ENCODE data around the gene AP1G2. TPM values are rescaled to one million over a fixed set of nuclear protein-coding genes. Genes with fewer than 3 reads are reported as not detected.

Gene AP1G2
- total RNA-seq, 1 experiment from 2014 or later: 155 TPM

DNA sequence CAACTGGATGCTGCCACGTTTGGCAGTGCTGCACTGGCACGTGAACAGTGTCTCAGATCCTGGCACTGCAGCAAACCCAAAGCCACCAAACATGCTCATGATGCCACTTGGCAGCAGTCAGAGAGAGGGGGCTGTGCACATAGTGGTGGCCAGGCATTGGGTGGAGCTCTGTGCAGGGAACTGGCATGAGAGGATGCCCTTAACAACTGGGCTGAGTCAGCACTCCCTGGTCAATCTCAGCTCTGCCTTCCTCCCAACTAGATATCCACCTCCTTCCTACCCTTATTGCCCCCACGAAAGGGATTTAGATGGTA, 53.0 kb downstream of the AP1G2 start:
- ATAC-seq: no peak

DNA sequence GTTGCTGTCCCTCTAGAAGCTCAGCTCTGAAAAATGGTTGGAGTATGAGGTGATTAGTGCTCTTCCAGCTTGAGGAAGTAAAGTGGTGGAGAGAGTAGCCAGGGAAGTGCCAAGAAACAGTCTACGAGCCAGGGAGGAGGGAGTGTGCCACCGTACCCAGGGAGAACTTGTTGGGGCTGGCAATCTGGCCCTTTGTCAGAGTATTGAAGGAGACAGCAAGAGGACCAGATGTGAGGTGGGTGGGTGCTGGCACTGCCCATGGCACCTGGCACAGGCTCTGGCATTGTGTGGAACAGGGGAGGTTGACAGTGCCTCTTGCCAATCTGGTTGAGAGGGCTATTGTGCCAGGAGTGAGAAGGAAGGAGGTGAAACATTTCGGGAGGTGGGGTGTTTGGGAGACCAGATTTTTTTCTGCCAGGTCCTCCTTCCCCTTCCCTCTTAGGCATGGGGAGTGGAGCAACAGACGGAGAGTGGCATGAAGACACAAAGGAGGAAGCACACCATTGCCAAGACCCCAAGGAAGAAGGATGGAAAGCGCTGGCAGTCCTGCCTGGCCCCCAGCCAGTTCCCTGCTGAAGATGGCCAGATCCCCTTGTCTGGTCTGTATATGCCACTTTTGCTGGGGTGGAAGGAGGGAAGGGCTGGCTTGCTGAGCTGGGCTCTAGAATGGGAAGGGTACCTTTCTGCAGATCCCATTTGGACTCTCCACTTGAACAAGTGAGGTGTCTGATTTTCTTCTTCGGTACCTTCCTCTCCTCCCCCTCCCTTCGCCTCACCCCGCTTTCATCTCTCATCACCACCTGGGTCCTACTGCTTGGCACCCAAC, 53.6 kb downstream of the AP1G2 start:
- ATAC-seq (no peak), DNase-seq (ENCODE audit: low read depth, low spot score) (no peak)
- no TSS peak for BruUV-seq (replicated peaks)
- no peaks in the 10 kb centered on the region for H3K27me3 ChIP-seq (ENCODE audit: insufficient read depth, low read length)
- H3K4me2 ChIP-seq (ENCODE audit: low read length): no peak overlapping the region
- H2AFZ ChIP-seq (ENCODE audit: low read depth, low read length, poor library complexity, severe bottlenecking): no peak overlapping the region
- no peaks in the 10 kb centered on the region for H4K20me1 ChIP-seq (ENCODE audit: insufficient read depth)
- H3K9ac ChIP-seq (ENCODE audit: low read length): no peak overlapping the region
- H3K36me3 ChIP-seq (ENCODE audit: control insufficient read depth in 1 of 2, insufficient read depth in 2 of 2, low read length in 2 of 2): no peaks in the 10 kb centered on the region
- no peaks in the 10 kb centered on the region for H3K4me1 ChIP-seq (ENCODE audit: control insufficient read depth in 1 of 2, insufficient read depth in 2 of 2, low read length in 2 of 2)
- ChIA-PET CTCF (no interaction called here), RAD21 (ENCODE audit: low non-redundant PET in 1 of 2, low total read pairs in 2 of 2, uncharacterized antibody in 2 of 2, unreplicated experiment in 2 of 2) (no interaction called here), POLR2A (no interaction called here)
- no peak overlapping the region for H3K27ac ChIP-seq (ENCODE audit: low read depth, low read length)
- no peaks in the 10 kb centered on the region for H3K9me2 ChIP-seq (ENCODE audit: insufficient read depth)
- H3K79me2 ChIP-seq (ENCODE audit: insufficient read depth, low read length): no peaks in the 10 kb centered on the region
- no peaks in the 10 kb centered on the region for H3K9me3 ChIP-seq (ENCODE audit: control insufficient read depth in 1 of 2, insufficient read depth in 1 of 2, low read depth in 1 of 2, low read length in 2 of 2)
- intact Hi-C loops (cut with micrococcal nuclease): no loop called here
- H3K4me3 ChIP-seq (replicated peaks in 1 of 2; ENCODE audit: low read depth in 1 of 2, low read length in 2 of 2): no peak overlapping the region
- TF ChIP-seq, protein P1, sequence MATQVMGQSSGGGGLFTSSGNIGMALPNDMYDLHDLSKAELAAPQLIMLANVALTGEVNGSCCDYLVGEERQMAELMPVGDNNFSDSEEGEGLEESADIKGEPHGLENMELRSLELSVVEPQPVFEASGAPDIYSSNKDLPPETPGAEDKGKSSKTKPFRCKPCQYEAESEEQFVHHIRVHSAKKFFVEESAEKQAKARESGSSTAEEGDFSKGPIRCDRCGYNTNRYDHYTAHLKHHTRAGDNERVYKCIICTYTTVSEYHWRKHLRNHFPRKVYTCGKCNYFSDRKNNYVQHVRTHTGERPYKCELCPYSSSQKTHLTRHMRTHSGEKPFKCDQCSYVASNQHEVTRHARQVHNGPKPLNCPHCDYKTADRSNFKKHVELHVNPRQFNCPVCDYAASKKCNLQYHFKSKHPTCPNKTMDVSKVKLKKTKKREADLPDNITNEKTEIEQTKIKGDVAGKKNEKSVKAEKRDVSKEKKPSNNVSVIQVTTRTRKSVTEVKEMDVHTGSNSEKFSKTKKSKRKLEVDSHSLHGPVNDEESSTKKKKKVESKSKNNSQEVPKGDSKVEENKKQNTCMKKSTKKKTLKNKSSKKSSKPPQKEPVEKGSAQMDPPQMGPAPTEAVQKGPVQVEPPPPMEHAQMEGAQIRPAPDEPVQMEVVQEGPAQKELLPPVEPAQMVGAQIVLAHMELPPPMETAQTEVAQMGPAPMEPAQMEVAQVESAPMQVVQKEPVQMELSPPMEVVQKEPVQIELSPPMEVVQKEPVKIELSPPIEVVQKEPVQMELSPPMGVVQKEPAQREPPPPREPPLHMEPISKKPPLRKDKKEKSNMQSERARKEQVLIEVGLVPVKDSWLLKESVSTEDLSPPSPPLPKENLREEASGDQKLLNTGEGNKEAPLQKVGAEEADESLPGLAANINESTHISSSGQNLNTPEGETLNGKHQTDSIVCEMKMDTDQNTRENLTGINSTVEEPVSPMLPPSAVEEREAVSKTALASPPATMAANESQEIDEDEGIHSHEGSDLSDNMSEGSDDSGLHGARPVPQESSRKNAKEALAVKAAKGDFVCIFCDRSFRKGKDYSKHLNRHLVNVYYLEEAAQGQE (IDR thresholded peaks at IDR 0.05; ENCODE audit: low read depth): no peak
- no peak for TF ChIP-seq ELF1 (IDR thresholded peaks at IDR 0.05; ENCODE audit: borderline replicate concordance, low read depth)
- TF ChIP-seq POLR2AphosphoS5 (IDR thresholded peaks at IDR 0.05; ENCODE audit: low read depth, low read length): no peak
- TF ChIP-seq EGR1 (IDR thresholded peaks at IDR 0.05; ENCODE audit: low read depth): no peak
- TF ChIP-seq ZFX (IDR thresholded peaks at IDR 0.05): no peak
- TF ChIP-seq POLR2A (IDR thresholded peaks at IDR 0.05; ENCODE audit: borderline replicate concordance, extremely low read depth, insufficient read depth, insufficient read length): no peak
- TF ChIP-seq, protein P2, sequence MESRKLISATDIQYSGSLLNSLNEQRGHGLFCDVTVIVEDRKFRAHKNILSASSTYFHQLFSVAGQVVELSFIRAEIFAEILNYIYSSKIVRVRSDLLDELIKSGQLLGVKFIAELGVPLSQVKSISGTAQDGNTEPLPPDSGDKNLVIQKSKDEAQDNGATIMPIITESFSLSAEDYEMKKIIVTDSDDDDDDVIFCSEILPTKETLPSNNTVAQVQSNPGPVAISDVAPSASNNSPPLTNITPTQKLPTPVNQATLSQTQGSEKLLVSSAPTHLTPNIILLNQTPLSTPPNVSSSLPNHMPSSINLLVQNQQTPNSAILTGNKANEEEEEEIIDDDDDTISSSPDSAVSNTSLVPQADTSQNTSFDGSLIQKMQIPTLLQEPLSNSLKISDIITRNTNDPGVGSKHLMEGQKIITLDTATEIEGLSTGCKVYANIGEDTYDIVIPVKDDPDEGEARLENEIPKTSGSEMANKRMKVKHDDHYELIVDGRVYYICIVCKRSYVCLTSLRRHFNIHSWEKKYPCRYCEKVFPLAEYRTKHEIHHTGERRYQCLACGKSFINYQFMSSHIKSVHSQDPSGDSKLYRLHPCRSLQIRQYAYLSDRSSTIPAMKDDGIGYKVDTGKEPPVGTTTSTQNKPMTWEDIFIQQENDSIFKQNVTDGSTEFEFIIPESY (IDR thresholded peaks at IDR 0.05; ENCODE audit: extremely low read depth, insufficient replicate concordance, low read length): no peak
- TF ChIP-seq TCF7L2 (IDR thresholded peaks at IDR 0.05; ENCODE audit: borderline replicate concordance, extremely low read depth, insufficient read depth, insufficient read length): no peak

More for the DNA sequence above, 53.0 kb downstream of the AP1G2 start:
- Histone ChIP-seq H3K9me2 (ENCODE audit: insufficient read depth) (no peaks in the 10 kb centered on the region), H3K9ac (ENCODE audit: low read length) (no peak overlapping the region), H3K4me2 (ENCODE audit: low read length) (no peak overlapping the region), H2AFZ (ENCODE audit: low read depth, low read length, poor library complexity, severe bottlenecking) (no peak overlapping the region), H3K4me3 (replicated peaks in 1 of 2; ENCODE audit: low read depth in 1 of 2, low read length in 2 of 2) (no peak overlapping the region), H4K20me1 (ENCODE audit: insufficient read depth) (no peaks in the 10 kb centered on the region), H3K36me3 (ENCODE audit: control insufficient read depth in 1 of 2, insufficient read depth in 2 of 2, low read length in 2 of 2) (no peaks in the 10 kb centered on the region; a peak in 1 of 4 replicates), H3K27me3 (ENCODE audit: insufficient read depth, low read length) (no peaks in the 10 kb centered on the region), H3K79me2 (ENCODE audit: insufficient read depth, low read length) (no peaks in the 10 kb centered on the region), H3K9me3 (ENCODE audit: control insufficient read depth in 1 of 2, insufficient read depth in 1 of 2, low read depth in 1 of 2, low read length in 2 of 2) (no peaks in the 10 kb centered on the region), H3K4me1 (ENCODE audit: control insufficient read depth in 1 of 2, insufficient read depth in 2 of 2, low read length in 2 of 2) (no peaks in the 10 kb centered on the region), H3K27ac (ENCODE audit: low read depth, low read length) (no peak overlapping the region)
- TF ChIP-seq POLR2A (IDR thresholded peaks at IDR 0.05; ENCODE audit: borderline replicate concordance, extremely low read depth, insufficient read depth, insufficient read length): no peak
- TF ChIP-seq RAD21 (IDR thresholded peaks at IDR 0.05; ENCODE audit: low read depth): no peak
- TF ChIP-seq, protein P3, sequence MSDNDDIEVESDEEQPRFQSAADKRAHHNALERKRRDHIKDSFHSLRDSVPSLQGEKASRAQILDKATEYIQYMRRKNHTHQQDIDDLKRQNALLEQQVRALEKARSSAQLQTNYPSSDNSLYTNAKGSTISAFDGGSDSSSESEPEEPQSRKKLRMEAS (IDR thresholded peaks at IDR 0.05): no peak
- TF ChIP-seq CEBPB (IDR thresholded peaks at IDR 0.05; ENCODE audit: low read depth): no peak
- POLR2A ChIA-PET: no interaction called here
- DNase-seq (ENCODE audit: low read depth, low spot score): no peak
- BruUV-seq (replicated peaks): no TSS peak
- intact Hi-C loops (cut with micrococcal nuclease): no loop called here
- CTCF ChIA-PET: no interaction called here
- RAD21 ChIA-PET (ENCODE audit: low non-redundant PET in 1 of 2, low total read pairs in 2 of 2, uncharacterized antibody in 2 of 2, unreplicated experiment in 2 of 2): no interaction called here
